ENCODE data around the gene PAN2. TPM values are rescaled to one million over a fixed set of nuclear protein-coding genes. Genes with fewer than 3 reads are reported as not detected.
A peak's percentile ranks its signal among the peaks of the same experiment; 100 is the strongest.
"Not testable (repeated sequence)": the region's sequence is repeated elsewhere in the genome, so short reads cannot be mapped to it uniquely, and the experiment has no call there.

PAN2 gene
- total and polyA plus RNA-seq, 12 donors = 19.6 to 124 (median 69.6) TPM

DNA sequence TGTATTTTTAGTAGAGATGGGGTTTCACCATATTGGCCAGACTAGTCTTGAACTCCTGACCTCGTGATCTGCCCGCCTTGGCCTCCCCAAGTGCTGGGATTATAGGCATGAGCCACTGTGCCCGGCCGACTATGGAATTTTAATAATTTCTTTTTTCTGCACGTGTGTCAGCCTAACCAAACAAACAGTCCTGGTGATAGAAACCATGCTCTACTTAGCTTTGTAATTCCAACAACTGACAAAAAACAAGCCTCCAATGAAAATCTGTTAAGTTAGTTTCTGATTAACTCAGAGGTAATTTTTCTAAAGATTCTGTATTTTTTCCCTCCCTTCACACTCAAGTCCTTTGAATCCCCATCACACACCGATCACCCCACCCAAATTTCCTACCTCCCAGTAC, 51.8 kb downstream of the PAN2 start:
- H3K4me3 ChIP-seq = no peak overlapping the region
- H3K4me1 ChIP-seq (replicated peaks in 1 of 2) = peaks cover 4 to 14% of the 10 kb centered on the region in 2 donors
- intact Hi-C loops (cut with DNase I) = no loop called here
- no peaks in the 10 kb centered on the region for H3K9me3 ChIP-seq (replicated peaks in 1 of 3)
- 87 to 93% (median 91%) methylated on average over 6 of the region's 6 CpGs for WGBS, 4 donors
- H3K36me3 ChIP-seq (replicated peaks in 1 of 2) = peaks cover 0 to 88% of the 10 kb centered on the region in 2 donors
- no peaks in the 10 kb centered on the region for H3K27me3 ChIP-seq
- no peak for DNase-seq
- peak overlapping the region in 1 of 5 donors; percentile 8 for H3K27ac ChIP-seq
- TF ChIP-seq POLR2A (IDR thresholded peaks at IDR 0.05) = no peak
- TF ChIP-seq, protein P1, sequence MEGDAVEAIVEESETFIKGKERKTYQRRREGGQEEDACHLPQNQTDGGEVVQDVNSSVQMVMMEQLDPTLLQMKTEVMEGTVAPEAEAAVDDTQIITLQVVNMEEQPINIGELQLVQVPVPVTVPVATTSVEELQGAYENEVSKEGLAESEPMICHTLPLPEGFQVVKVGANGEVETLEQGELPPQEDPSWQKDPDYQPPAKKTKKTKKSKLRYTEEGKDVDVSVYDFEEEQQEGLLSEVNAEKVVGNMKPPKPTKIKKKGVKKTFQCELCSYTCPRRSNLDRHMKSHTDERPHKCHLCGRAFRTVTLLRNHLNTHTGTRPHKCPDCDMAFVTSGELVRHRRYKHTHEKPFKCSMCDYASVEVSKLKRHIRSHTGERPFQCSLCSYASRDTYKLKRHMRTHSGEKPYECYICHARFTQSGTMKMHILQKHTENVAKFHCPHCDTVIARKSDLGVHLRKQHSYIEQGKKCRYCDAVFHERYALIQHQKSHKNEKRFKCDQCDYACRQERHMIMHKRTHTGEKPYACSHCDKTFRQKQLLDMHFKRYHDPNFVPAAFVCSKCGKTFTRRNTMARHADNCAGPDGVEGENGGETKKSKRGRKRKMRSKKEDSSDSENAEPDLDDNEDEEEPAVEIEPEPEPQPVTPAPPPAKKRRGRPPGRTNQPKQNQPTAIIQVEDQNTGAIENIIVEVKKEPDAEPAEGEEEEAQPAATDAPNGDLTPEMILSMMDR (IDR thresholded peaks at IDR 0.05) = no peak

DNA sequence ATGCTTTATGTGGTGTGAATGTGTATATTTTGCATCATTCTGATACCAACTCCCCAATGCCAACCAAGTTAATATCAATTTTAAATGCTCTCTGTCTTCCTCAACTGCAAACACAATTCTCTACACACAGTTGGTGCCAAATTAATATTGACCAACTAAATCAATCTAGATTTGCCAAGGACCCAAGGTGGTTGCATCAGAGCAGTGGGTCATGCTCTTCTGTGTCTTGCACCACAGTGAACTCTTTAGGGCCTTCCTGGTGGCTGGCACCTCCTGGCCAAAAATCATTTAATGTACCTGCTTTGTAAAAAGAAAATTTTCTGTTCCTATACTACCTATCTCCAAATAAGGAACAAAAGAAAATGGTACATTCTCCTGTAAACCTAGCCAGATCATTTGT, 53.0 kb downstream of the PAN2 start:
- Histone ChIP-seq H3K9me3 (replicated peaks in 1 of 3) (no peaks in the 10 kb centered on the region), H3K4me3 (no peak overlapping the region), H3K4me1 (replicated peaks in 1 of 2) (peaks cover 0 to 2% of the 10 kb centered on the region in 2 donors), H3K36me3 (replicated peaks in 1 of 2) (peaks cover 0 to 95% of the 10 kb centered on the region in 2 donors), H3K27ac (no peak overlapping the region), H3K27me3 (no peaks in the 10 kb centered on the region)
- peak in 1 of 7 donors; percentile 56 for DNase-seq
- TF ChIP-seq, protein P1 (IDR thresholded peaks at IDR 0.05) = no peak
- TF ChIP-seq POLR2A (IDR thresholded peaks at IDR 0.05) = no peak
- intact Hi-C loops (cut with DNase I) = no loop called here

DNA sequence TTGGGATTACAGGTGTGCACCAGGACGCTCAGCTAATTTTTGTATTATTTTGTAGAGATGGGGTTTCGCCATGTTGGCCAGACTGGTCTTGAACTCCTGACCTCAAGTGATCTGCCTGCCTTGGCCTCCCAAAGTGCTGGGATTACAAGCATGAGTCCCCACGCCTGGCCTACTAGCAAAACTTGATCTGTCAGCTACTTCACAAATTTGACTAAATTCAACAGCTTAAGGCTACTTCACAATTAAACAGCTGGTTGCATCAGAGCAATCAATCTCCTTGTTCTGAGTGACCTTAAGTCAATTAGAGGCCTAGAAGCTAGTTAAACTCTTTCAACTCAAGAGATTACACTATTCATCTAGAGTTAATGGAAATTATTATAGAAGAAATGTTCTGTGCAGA, 54.9 kb downstream of the PAN2 start:
- no peak for TF ChIP-seq POLR2A (IDR thresholded peaks at IDR 0.05)
- Histone ChIP-seq H3K4me3 (no peak overlapping the region), H3K27me3 (no peaks in the 10 kb centered on the region), H3K9me3 (replicated peaks in 1 of 3) (no peaks in the 10 kb centered on the region), H3K36me3 (replicated peaks in 1 of 2) (peaks cover 0 to 96% of the 10 kb centered on the region in 2 donors), H3K27ac (no peak overlapping the region), H3K4me1 (replicated peaks in 1 of 2) (no peaks in the 10 kb centered on the region)
- DNase-seq = no peak
- intact Hi-C loops (cut with DNase I) = no loop called here
- 88 to 99% (median 93%) methylated on average over 3 of the region's 3 CpGs for WGBS, 4 donors

DNA sequence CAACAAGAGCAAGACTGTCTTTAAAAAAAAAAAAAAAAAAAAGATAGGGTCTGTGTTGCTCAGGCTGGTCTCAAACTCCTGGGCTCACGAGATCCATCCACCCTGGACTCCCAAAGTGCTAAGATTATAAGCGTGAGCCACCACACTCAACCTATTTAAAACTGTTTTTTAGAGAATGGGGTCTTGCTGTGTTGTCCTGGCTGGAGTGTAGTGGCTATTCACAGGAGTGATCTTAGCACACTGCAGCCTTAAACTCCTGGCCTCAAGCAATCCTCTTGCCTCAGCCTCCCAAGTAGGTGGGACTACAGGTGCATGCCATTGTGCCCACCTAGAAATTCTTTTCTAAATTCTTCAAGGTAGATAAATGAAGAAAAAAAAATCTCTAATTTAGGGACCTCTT, 59.5 kb downstream of the PAN2 start:
- H3K27ac ChIP-seq = no peak overlapping the region
- intact Hi-C loops (cut with DNase I) = no loop called here
- TF ChIP-seq POLR2A (IDR thresholded peaks at IDR 0.05) = no peak
- TF ChIP-seq, protein P1 (IDR thresholded peaks at IDR 0.05) = no peak
- peaks cover 9% of the 10 kb centered on the region in 2 donors for H3K4me1 ChIP-seq (replicated peaks in 1 of 2)
- H3K27me3 ChIP-seq = no peaks in the 10 kb centered on the region
- WGBS, 4 donors = 89 to 100% (median 94%) methylated on average over 2 of the region's 2 CpGs
- H3K36me3 ChIP-seq (replicated peaks in 1 of 2) = peaks cover 0 to 92% of the 10 kb centered on the region in 2 donors
- no peak for DNase-seq
- H3K9me3 ChIP-seq (replicated peaks in 1 of 3) = no peaks in the 10 kb centered on the region
- H3K4me3 ChIP-seq = no peak overlapping the region

DNA sequence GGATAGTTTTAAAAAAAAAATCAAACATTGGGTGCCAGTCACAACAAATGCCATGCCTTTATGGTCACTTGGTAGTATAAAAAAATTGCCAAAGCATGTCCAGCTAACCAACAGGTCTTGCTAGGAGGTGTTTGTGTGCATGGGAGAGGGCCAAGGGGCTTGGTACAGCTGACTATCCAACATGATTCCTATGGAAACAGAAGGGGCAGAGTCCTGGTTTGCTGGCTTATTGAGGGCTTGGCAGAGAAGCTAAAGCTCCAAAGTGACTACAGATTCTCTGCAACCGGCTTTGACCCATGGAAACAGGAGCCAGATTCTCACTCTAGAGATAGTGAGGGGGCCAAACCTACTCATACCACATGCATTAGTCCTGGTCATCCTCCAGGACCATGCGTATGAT, 61.3 kb downstream of the PAN2 start:
- 84 to 89% (median 87%) methylated on average over 2 of the region's 2 CpGs for WGBS, 4 donors
- H3K27me3 ChIP-seq; H3K4me3 ChIP-seq; H3K27ac ChIP-seq; H3K9me3 ChIP-seq (replicated peaks in 1 of 3); intact Hi-C loops (cut with DNase I); DNase-seq: not testable (repeated sequence)
- H3K4me1 ChIP-seq (replicated peaks in 1 of 2) = peaks cover 14 to 16% of the 10 kb centered on the region in 2 donors
- peaks cover 0 to 74% of the 10 kb centered on the region in 2 donors for H3K36me3 ChIP-seq (replicated peaks in 1 of 2)
